Stomach (tissue), 4 donors: ENCODE results near the gene NPTX1.

Experiments used
- EP300 ChIP-seq: sonication (generic); formaldehyde crosslinking; IDR thresholded peaks from one replicate; pipeline ENCODE4 v1.6.1; 2017; ENCODE audit warnings: antibody characterized with exemption
- POLR2AphosphoS5 ChIP-seq, 3 donors: sonication (generic); formaldehyde crosslinking; IDR thresholded peaks; one replicate each; pipeline ENCODE4 v1.6.1; 2016; ENCODE audit warnings: antibody characterized with exemption in 3 of 3
- TF ChIP-seq, protein P1 (sequence below), 7 experiments: fragments of 450-650 bp in 4 of 7; fragments of 200-600 bp in 3 of 7; sonication (generic) in 3 of 7; IDR thresholded peaks; one replicate each; pipeline ENCODE4 v1.5.1; 2016 to 2019; ENCODE audit warnings: antibody characterized with exemption in 7 of 7, control low read depth in 2 of 7, mild to moderate bottlenecking in 1 of 7

DNA sequence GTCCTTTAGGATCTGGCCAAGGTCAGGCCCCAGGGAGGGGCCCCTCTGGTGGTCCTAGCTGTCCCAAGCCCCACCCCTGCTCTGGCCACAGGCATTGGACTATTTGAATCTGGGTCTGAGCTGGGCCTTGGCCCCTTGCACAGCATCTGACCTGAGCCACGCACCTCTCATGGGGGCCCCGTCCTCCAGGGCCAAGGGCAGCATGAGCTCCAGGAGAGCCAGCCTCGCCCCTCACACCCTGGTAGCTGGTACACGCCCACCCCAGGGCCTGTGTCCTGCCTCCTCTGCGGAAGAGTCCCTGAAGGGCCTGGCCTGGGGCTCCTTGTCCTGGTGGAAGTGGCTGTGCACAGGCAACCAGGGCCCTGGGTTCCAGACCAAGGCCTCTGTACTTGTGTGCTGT lies 37.6 kb downstream of the NPTX1 start:
- TF ChIP-seq, protein P1, sequence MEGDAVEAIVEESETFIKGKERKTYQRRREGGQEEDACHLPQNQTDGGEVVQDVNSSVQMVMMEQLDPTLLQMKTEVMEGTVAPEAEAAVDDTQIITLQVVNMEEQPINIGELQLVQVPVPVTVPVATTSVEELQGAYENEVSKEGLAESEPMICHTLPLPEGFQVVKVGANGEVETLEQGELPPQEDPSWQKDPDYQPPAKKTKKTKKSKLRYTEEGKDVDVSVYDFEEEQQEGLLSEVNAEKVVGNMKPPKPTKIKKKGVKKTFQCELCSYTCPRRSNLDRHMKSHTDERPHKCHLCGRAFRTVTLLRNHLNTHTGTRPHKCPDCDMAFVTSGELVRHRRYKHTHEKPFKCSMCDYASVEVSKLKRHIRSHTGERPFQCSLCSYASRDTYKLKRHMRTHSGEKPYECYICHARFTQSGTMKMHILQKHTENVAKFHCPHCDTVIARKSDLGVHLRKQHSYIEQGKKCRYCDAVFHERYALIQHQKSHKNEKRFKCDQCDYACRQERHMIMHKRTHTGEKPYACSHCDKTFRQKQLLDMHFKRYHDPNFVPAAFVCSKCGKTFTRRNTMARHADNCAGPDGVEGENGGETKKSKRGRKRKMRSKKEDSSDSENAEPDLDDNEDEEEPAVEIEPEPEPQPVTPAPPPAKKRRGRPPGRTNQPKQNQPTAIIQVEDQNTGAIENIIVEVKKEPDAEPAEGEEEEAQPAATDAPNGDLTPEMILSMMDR (IDR thresholded peaks at IDR 0.05) = no peak
- TF ChIP-seq POLR2AphosphoS5 (IDR thresholded peaks at IDR 0.05) (no peak), EP300 (no peak)
